Erythroblast (primary cell): ENCODE data around the gene ENTPD2.

Source experiments
- GATA1 ChIP-seq: IDR thresholded peaks from 2 replicates; pipeline ENCODE4 v1.6.1; 2011; ENCODE audit warnings: low read depth, mild to moderate bottlenecking, control low read depth, low read length, moderate library complexity
- POLR2A ChIP-seq: IDR thresholded peaks from 2 replicates; pipeline ENCODE4 v1.6.1; 2011; ENCODE audit warnings: mild to moderate bottlenecking, low read length

DNA sequence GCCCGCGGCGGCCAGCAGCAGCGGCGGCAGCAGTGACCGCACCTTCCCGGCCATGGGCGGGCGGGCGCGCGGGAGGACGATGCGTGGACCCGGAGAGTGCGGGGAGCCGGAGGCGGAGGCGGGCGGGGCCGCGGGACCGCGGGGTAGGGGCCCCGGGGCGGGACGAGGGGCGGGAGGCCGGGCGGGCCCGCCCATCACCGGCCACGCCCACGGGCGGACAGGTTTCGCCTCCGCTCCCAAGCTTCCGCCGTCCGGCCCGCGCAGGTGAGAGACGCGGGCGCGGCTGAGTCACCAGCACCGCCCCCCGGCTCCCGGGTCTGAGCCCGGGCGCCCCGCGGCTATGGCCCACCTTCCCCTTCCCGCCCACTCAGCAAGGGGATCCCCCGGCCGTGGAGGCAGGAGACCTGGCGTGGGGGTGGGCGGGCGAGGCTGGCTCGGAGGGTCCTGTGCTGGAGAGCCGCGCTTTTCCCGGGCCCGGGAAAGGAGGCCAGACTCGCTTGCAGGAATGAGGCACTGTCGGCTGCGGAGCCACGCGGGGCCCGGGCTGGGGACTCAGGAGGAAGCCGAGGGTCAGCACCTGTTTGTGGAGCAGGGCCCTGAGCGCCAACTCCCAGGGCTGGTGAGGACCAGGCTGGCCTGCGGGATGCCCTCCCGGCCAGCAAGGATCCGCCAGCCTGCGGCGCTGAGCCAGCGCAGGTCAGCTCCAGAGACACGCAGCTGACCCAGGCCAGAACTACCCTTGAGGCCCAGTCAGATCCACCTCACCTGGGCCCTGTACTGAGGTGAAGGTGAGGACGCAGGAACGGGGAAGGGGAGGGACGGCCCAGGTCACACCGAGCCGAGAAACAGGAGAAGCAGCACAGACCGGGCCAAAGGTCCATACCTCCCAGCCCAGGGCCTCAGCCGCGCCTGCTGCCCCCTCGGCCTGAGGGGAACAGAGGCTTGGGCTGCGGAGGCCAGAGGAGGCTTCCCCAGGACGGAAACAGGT is at the start of gene ENTPD2:
- TF ChIP-seq POLR2A, result no peak
- TF ChIP-seq GATA1, result no peak
